Epidermal melanocyte (primary cell): ENCODE measurements around the gene VEPH1.

Experiments used
- DNase-seq: peaks from one replicate; pipeline ENCODE4 v3.0.0; 2011; ENCODE audit warnings: low spot score; ENCODE audit not compliant: insufficient read length

VEPH1 gene

DNA sequence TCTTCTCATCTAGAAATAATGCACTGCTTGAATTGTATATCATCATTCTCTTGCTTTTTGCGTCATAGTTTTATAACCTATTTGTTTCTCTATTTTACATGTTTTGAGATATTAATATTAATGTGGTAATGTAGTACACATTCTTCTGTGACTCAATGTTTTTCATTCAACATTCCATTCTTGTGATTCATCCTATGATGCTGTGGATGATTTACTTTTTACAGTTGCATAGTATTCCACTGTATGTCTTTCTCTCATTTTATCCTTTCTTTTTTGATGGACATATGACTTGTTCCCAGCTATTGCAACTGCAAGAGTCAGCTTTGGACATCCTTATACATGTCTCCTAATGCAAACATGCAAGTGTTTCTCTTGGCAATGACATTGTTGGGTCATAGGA, 20.6 kb upstream of the VEPH1 start:
- DNase-seq: no peak

DNA sequence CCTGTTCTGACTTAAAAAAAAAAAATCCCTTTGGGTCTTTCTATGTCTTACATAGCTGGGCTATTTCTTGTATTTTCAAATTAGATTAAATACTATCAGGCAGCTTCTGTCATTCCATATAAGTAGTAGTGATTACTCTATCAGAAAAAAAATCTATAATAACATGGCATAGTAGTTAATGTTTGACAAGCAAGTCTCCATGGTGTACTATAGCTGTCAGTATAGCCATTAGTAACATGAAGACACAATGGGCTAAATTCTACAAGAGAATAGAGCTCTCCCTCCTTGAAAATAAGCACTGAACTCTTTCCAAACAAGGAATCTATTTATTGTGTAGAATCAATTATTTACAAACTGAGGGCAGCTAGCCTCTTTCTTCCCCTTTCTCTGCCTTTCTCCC, 19.4 kb upstream of the VEPH1 start:
- DNase-seq: no peak

DNA sequence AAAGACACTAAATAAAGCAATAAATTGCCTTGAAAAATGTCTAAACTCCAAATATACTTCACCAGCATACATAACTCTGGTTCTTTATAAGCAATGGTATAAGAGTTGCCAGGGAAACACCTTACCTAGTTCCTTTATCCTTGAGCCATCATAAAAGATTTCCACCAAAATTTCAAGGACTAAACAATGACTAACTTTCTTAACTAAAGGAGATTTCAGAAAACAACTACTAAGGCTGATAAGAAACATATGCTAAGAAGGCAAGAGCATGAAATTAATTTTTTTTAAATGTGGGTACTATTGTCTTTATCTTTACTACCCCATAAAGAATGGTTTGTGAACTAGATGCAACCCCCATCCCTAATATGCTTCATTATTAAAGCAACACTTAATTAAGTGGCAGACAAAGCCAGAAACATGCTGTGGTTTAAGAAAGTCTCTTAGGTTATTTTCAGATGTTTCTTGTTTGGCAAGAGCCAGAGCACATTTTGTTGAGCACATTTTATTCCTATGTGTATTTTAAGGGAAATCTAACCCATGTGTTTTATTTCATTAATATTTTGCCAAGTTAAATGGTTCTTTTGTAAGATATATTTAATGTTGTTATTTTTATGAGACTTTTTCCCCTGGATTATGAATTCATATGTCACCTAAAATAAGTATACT, 17.4 kb upstream of the VEPH1 start:
- DNase-seq: no peak

DNA sequence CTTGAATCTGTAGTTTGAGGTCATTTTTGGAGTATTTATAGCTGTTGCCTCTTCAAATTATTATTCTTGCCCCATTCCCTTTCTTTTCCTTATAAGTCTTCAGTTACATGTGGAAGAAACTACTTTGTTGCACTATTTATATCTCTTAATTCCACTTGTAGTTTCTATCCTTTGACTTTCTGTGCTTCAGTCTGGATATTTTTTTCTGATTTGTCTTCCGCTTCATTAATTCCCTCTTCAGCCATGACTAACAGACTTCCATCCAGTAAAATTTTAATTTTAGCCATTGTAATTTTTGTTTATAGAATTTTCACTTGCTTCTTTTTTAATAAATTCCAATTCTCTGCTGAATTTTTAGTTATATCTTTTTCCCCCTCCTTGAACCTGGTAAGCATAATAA, 15.7 kb upstream of the VEPH1 start:
- no peak for DNase-seq

DNA sequence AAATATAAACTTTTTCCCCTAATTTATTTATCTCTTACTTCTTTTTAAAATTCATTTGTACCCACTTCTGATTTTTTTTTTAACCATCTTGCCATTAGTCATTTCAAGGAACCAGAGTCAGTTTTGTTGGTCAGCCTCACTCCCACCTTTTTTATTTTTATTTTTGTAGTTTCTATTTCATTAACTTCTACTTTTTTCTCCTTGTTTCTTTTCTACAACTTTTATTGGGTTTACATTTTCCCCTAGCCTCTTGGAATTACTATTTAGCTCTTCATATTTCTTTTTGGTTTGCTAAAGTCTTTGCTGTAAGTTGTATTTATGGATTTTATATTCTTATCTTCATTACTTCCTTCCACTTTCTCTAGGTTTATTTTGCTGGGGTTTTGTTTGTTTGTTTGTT, 13.7 kb upstream of the VEPH1 start:
- no peak for DNase-seq

DNA sequence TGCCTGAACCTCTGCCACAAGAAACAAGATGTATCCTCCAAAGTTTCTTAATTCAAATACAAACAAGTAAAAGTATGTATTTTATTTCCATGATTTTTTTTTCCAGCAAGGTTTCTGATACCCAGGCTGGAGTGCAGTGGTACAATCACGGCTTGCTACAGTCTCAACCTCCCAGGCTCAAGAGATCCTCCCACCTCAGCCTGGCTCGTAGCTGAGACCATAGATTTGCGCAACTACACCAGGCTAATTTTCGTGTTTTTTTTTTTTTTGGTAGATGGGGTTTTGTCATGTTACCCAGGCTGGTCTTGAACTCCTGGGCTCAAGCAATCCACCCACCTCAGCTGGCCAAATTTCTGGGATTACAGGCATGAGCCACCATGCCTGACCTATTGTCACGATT, 12.2 kb upstream of the VEPH1 start:
- DNase-seq: no peak

DNA sequence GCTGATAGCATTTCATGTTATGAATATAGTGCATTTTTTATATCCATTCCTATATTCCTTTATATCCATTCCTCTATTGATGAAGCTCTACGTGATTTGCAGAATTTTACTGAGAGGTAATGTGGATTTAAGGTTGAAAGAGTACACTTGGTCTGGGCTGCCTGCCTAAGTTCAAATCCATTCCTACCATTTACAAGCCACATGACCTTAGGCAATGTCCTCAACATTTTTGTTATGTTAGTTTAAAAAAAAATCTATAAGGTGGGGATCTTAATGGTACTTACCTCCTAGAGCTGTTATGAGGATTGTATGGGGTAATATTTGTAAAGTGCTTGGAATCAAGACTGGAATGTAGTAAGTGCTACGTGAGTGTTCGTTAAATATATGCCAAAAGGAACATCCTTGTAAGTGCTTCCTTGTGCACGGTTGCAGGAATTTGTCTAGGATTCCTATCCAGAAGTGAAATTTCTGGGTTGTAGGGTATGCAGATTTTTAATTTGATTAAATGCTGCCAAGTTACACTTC, 11.2 kb upstream of the VEPH1 start:
- no peak for DNase-seq

DNA sequence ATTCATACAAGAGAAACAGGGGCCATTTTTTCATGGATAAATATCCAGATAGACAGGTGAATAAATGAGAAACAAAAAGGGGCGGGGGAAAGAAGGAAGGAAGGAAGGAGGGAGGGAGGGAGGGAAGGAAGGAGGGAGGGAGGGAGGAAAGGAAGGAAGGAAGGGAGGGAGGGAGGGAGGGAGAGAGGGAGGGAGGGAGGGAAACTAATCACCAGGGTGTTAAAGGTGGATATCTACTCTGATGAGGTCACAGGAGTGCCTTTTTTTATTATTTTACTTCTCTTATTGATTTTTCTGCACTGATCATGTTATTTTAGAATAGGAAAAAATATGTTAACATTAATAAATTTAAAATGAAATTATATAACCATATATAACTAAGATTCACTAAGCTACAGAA, 10.4 kb upstream of the VEPH1 start:
- DNase-seq: no peak

DNA sequence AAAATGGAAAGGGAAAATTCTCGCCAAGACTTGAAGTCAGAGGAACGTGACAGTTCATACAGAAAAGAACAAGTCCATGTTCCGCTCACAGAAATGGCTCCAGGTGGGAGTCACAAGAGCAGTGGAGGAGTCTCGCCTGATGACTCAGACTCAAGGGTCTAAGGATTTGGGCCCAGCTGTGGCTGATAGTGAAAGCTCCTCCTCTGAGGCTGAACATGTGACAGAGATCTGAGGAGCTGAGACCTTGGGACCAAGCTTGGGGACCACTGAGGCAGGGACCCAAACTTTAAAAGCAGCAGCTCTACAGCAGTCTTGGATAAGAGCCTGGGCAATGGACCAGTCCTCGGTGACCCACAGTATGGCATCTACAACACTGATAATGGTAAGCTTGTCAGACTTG, 9.3 kb upstream of the VEPH1 start:
- DNase-seq: no peak

DNA sequence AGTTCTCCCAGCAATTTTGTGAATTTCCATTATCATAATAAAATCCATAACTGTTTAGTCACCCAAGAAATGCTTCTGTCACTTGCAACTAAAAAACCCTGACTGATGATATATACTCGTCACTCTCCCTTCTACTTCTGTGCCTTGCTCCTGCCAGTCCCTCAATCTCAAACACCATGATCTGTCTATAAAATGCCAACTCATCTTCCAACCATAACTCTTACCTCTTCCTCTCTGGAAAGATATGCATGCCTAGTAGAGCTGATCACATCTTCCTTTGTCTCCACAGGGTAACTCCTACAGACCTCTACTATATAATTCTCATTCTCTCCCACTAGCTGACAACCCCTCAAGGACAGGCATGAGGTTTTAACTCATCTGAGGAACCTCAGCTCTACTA, 5.2 kb upstream of the VEPH1 start:
- no peak for DNase-seq

DNA sequence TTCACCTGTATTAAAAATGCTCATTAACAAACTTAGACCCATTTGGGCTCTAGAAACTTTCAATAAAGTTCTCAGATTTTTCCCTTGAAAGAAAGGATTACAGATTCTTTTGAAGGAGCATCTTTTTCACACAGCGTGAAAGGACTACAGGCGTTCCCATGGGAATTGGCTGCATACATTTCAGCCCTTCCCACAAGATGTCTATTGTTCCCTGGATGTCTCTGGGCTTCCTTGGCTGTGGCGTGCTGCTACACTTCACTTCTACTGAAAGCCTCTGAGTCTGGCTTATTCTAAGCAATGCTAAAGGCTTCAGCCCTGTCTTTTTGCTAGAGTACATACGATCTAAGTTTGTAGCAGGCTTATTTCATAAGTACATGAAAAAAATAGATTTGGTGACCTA, 1.4 kb downstream of the VEPH1 start:
- DNase-seq: no peak

DNA sequence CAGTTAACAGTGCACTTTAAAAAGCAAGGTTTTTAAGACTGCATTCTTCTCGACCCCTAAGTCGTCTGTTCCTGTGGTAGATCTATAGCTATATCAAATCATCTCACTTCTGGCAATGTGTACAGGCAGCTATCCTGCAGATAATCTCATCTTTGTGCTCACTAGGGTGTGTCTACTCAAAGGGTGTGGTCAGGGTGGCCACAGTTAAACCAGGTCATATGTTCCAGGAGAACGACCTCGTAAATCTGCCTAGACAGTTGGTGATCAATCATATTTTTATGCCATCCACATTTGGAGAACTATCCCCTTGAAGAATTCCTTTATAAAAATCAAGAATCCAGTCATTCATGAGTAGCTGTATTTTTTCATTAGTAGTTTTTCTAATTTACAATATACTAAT, 3.0 kb downstream of the VEPH1 start:
- no peak for DNase-seq

DNA sequence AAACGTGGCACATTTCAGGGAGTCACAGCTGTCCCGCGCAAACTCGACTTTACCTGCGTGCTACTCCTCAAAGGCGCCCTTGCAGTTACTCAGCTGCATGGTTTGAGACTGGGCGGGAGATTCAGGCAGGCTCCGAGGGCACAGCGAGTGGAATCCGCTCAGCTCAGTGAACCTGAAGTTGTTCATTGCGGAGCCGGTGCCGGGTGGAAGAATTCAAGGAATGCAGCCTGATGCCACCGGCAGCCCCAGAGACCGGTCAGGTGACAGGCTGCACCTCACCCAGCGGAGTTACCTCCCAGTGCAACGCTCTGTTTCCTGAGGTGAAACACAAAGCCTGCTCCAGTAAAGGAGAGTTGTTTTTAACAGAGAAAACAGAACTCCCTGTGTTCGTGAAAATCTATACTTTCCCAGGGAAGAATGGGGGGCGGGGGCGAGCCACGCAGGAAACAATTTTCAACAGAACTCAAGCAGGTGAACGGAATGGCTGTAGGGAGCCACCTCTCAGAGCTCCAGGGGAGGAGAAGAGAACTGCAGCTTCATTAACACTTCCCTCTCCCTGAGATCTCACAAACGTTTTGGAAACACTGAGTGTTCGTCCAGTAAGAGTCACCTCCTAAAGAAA, 3.8 kb downstream of the VEPH1 start:
- DNase-seq: no peak

DNA sequence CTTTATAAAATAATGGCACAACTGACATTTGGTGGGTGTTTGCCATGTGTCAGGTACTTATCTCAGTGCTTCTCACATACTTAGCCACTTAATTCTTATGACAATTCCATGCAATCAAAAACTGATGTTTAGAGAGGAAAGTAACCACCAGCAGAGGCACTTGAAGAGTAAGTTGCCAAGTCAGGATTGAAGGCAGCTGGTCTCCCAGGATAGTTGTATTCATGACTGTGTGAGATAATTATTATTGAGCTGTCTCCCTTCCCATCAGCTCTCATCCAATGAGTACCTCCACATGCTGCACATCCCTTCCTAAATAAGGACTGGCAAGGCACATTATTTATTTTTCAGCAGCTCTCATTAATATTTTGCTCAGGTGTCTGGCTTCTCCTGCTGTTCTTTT, 4.8 kb downstream of the VEPH1 start:
- DNase-seq: no peak

DNA sequence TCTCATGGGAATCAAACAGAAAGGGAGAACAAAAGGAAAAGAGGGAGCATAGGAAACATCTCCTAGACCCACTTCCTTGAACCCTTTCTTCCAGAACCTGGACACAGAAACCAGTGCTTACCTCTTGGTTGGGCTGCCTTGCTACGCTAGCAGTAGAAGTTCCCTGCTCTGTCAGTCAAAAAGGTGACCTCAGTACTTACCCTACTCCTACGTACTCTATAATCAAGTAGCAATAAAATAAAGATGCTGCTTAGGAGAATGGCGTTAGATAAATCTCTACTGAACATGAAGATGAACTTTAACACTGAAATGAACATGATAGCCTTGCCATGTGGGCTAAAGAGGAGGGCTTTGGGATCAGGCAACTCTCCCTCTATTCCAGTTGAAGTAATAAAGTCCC, 7.4 kb downstream of the VEPH1 start:
- no peak for DNase-seq

DNA sequence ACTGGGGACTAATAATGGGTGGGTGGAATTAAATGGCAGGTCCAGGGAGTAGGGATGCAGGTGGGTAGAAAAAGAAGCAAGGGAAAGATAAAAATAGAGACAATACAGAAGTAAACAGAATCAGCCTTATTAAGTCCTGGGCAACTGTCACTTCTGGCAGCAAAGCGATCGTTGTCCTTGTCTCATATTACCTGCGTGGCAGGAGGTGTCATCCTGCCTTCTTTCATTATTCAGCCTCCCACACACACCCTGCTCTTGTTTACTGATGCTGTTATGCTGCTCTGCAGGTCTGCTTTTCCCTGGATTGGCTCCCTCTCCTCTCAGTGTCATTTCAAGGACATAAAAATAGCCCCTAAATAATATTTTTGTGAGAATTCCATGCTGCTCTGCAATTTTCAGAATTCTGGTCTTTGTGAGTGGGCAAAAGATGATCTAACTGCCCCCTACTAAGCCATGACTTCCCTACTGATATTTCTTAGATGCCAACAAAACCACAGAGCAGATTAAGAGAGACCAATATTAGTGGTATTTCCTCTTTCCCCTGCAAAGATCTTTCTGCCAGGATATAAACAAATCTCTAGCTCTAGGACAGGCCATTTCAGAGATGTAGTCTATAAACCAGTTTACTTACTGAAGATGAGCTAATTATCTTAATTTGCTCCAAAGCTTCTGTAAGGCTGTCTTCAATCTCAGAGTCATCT, 8.5 kb downstream of the VEPH1 start:
- no peak for DNase-seq

DNA sequence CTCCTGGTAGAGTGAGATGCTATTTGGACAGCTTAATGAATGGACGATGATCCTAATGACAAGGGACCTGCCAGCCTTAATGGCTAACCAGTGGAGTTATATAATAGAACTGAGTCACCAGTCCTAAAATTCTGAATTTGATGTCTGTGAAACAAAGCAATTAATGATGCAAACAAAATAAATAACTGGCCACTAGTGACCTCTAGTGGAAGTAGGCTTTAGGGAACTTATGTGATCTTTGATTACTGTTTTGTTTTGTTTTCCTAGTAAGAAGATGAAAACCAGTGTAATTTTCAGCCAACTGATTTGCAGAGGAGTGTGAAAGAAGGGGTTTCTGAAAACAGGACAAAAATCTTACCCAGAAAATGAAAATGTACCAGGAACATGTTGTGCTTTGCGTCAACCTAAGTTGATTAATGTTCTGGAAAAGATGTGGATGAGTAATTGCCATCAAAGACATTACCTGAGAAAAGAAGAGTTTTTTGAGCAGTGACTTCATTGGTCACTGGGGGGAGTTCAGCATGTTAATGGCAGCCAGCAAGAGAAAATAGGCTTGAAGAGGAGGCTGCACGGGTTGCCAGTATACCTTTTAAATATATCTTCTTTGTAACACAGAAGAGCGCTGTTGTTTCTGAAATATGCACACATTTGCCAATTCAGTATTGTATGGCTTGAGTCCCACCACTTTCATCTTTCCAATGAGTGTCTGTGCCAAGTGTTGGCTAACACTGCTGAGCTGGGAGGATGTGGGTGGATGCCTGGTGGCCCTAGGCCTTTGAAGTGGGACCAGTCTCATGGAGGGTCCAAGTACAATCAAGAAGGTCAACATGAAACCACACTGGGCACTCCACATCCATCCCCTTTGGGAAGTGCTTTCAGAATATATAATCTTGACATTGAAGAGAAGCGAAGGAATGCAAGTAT, 9.3 kb downstream of the VEPH1 start:
- no peak for DNase-seq

DNA sequence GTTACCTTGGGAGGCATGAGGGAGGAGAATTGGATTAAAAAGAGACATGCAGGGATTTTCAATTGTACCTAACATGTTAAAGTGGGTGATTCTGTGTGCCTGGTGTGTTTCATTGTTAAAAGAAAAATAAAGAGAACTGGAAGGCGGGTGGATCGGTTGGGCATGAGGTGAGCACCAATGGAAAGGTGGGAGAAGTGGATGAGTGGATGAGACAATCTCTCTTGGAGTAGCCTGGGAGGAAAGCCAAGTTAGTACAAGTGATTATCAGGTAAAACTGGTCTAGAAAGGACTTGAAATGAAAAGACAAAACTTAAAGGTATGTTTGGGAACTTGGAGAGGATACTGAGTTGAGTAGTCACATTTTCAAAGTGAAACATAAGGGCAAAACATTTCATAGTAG, 12.1 kb downstream of the VEPH1 start:
- no peak for DNase-seq

DNA sequence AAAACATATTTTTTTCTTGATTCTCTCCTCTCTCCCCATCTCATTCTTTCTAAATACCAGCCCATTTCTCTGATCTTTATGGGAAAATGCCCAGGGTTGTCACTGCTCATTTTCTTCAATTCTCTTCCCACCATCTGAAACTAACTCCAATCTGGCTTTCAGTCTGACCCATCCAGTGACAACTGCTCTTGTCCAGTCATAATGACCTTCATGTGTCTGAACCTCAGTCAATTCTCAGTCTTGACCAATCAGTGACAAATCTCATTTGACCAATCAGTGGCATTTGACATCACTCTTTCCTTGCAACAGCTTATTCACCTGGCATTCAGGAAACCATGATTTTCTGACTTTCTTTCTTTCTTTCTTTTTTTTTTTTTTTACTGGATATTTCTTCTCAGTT, 15.1 kb downstream of the VEPH1 start:
- DNase-seq: no peak

DNA sequence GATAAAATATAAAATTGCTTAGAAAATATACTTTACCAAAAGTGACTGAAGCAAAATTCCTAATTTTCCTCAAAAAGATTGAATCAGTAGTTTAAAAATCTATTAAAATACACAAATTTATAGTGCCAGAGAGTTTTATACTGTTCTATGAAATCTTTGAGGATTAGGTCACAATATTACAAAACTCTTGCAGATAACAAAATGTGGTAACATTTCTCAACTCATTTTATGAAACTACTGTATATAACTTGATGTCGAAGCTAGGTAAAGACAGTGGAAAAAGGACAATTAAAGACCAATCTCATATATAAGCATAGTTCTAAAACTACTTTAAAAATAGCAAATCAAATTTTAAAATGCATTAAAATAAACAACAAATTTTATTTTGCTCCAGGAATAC, 15.9 kb downstream of the VEPH1 start:
- no peak for DNase-seq

DNA sequence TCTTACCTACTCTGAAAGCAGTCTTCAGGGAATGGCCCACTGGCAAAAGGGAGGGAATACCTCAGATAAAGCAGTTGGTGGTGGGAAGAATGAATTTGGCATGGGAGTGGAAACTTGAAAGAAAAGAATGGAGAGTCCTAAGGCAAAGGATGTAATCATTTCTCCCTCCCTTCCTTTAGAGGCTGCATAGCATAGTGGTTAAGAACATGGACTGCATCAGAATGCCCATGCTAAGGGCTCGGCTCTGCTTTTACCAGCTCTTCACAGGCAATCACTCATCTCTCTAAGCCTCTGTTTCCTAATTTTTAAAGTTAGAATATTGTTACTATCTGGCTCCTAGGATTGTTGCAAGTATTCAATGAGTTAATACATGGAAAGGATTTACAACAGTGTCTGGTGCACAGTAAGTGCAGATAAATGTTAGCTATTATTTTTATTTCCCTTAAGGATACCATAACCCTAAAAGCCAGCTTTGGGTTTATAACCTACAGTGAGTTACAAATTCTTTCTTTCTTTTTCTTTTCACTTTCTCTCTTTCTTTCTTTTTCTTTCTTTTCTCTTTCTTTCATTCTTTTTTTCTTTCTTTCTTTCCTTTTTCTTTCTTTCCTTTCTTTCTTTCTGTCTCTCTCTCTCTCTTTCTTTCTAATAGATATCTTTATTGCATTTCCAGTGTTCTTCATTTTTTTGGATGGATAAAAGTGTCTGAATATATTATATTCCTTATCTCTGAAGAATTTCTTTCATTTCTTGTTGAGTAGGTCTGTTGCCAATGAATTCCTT, 23.6 kb downstream of the VEPH1 start:
- no peak for DNase-seq
